ENCODE data around the gene DEXI.

The DEXI gene

GRCh38 chr16:10918294-10919002 lies 23.8 kb downstream of the DEXI start:
- no peaks in the 10 kb centered on the region for H3K27me3 ChIP-seq
- H3K4me3 ChIP-seq (ENCODE audit: low read depth in 1 of 2, low read length in 1 of 2): no peak overlapping the region
- H3K9me3 ChIP-seq: no peaks in the 10 kb centered on the region
- no peak overlapping the region for H3K27ac ChIP-seq
- no peaks in the 10 kb centered on the region for H3K36me3 ChIP-seq
- peak; percentile 91 for TF ChIP-seq CTCF (IDR thresholded peaks at IDR 0.05)
- peaks cover 4% of the 10 kb centered on the region in 2 experiments for H3K4me1 ChIP-seq (ENCODE audit: control insufficient read depth in 1 of 2, insufficient read depth in 1 of 2, low read depth in 1 of 2, low read length in 1 of 2)

GRCh38 chr16:10916534-10916933 lies 25.7 kb downstream of the DEXI start:
- no peaks in the 10 kb centered on the region for H3K27me3 ChIP-seq
- no peaks in the 10 kb centered on the region for H3K36me3 ChIP-seq
- H3K4me3 ChIP-seq (ENCODE audit: low read depth in 1 of 2, low read length in 1 of 2): no peak overlapping the region
- TF ChIP-seq CTCF (IDR thresholded peaks at IDR 0.05): no peak
- H3K9me3 ChIP-seq: no peaks in the 10 kb centered on the region
- peaks cover 4% of the 10 kb centered on the region in 2 experiments for H3K4me1 ChIP-seq (ENCODE audit: control insufficient read depth in 1 of 2, insufficient read depth in 1 of 2, low read depth in 1 of 2, low read length in 1 of 2)
- no peak overlapping the region for H3K27ac ChIP-seq

GRCh38 chr16:10911267-10911666 lies 31.0 kb downstream of the DEXI start:
- Histone ChIP-seq H3K4me3 (ENCODE audit: low read depth in 1 of 2, low read length in 1 of 2) (no peak overlapping the region), H3K36me3 (no peaks in the 10 kb centered on the region), H3K9me3 (no peaks in the 10 kb centered on the region), H3K27ac (no peak overlapping the region), H3K27me3 (no peaks in the 10 kb centered on the region), H3K4me1 (ENCODE audit: control insufficient read depth in 1 of 2, insufficient read depth in 1 of 2, low read depth in 1 of 2, low read length in 1 of 2) (peaks cover 0 to 4% of the 10 kb centered on the region in 2 experiments)
- no peak for TF ChIP-seq CTCF (IDR thresholded peaks at IDR 0.05)

GRCh38 chr16:10907757-10908045 lies 34.6 kb downstream of the DEXI start:
- Histone ChIP-seq H3K27ac (no peak overlapping the region), H3K9me3 (no peaks in the 10 kb centered on the region), H3K36me3 (no peaks in the 10 kb centered on the region), H3K4me3 (ENCODE audit: low read depth in 1 of 2, low read length in 1 of 2) (no peak overlapping the region), H3K4me1 (ENCODE audit: control insufficient read depth in 1 of 2, insufficient read depth in 1 of 2, low read depth in 1 of 2, low read length in 1 of 2) (peaks cover 0 to 4% of the 10 kb centered on the region in 2 experiments), H3K27me3 (no peaks in the 10 kb centered on the region)
- TF ChIP-seq CTCF (IDR thresholded peaks at IDR 0.05): no peak

- Histone ChIP-seq H3K4me1 (ENCODE audit: control insufficient read depth in 1 of 2, insufficient read depth in 1 of 2, low read depth in 1 of 2, low read length in 1 of 2) (peaks cover 0 to 4% of the 10 kb centered on the region in 2 experiments), H3K36me3 (no peaks in the 10 kb centered on the region), H3K9me3 (no peaks in the 10 kb centered on the region), H3K4me3 (ENCODE audit: low read depth in 1 of 2, low read length in 1 of 2) (no peak overlapping the region), H3K27me3 (no peaks in the 10 kb centered on the region), H3K27ac (no peak overlapping the region)
- TF ChIP-seq CTCF (IDR thresholded peaks at IDR 0.05): no peak
These were observed 35.1 kb downstream of the DEXI start for GRCh38 chr16:10906914-10907756.

Data from neutrophil (primary cell).